Activated CD4-positive, alpha-beta memory T cell treated with anti-CD3 and anti-CD28 coated beads for 36 hours (primary cell): ENCODE measurements around the gene TWF2. TPM values are rescaled to one million over a fixed set of nuclear protein-coding genes. Genes with fewer than 3 reads are reported as not detected.

Experiments
- microRNA-seq: library from miRNA; unstranded; fragments of <30 nt; microRNA quantifications from one replicate; pipeline ENCODE4 v1.2.0, GENCODE V29; 2022; ENCODE audit warnings: borderline number of aligned reads, borderline microRNAs expressed, borderline replicate concordance
- total RNA-seq, 2 experiments: library from RNA; stranded (reverse); gene quantifications; one replicate each; pipeline ENCODE4 v1.2.3, GENCODE V29; 2021

TWF2 gene
- total RNA-seq, 2 experiments from 2014 or later: 114 to 118 TPM

Small RNA genes within 50 kb of the gene (microRNA-seq; reads per million reads assigned to microRNA genes)
- gene MIRLET7G: 230,495 reads per million, percentile 100 among the genes with 10 or more reads in this experiment

Other genes starting within 250 kb of the TWF2 start
- 1,000 to 10,000 TPM; 1,502 to 1,507 TPM for gene RPL29, start 243.3 kb downstream of the TWF2 start, total RNA-seq
- 10 to 100 TPM; 14.1 to 14.5 TPM for gene DUSP7, start 182.6 kb downstream of the TWF2 start, total RNA-seq
- 10 to 100 TPM; 28.5 to 30.5 TPM for gene POC1A, start 84.7 kb downstream of the TWF2 start, total RNA-seq
- 10 to 100 TPM; 64.4 to 64.5 TPM for gene ALAS1, start 41.0 kb downstream of the TWF2 start, total RNA-seq
- under 1 TPM; 0.59 to 0.90 TPM for gene TLR9, start 13.5 kb downstream of the TWF2 start, total RNA-seq
- 100 to 1,000 TPM; 111 TPM for gene PPM1M, start 6.6 kb upstream of the TWF2 start, total RNA-seq
- gene WDR82, start 39.5 kb upstream of the TWF2 start, total RNA-seq: 100 to 1,000 TPM; 110 to 111 TPM
- gene GLYCTK, start 48.7 kb upstream of the TWF2 start, total RNA-seq: 10 to 100 TPM; 21.9 to 23.1 TPM
- gene DNAH1, start 77.2 kb upstream of the TWF2 start, total RNA-seq: 10 to 100 TPM; 13.2 to 13.5 TPM
- 10 to 100 TPM; 92.8 to 99.8 TPM for gene BAP1, start 170.8 kb upstream of the TWF2 start, total RNA-seq
- 10 to 100 TPM; 19.7 to 20.5 TPM for gene PHF7, start 171.5 kb upstream of the TWF2 start, total RNA-seq
- under 1 TPM; 0.10 to 0.14 TPM for gene SEMA3G, start 205.9 kb upstream of the TWF2 start, total RNA-seq
- gene TNNC1, start 214.9 kb upstream of the TWF2 start, total RNA-seq: 1 to 10 TPM; 3.0 to 4.7 TPM
- 10 to 100 TPM; 50.8 to 60.2 TPM for gene NISCH, start 216.4 kb upstream of the TWF2 start, total RNA-seq